ENCODE results near the gene CDS2.

Gene CDS2

DNA sequence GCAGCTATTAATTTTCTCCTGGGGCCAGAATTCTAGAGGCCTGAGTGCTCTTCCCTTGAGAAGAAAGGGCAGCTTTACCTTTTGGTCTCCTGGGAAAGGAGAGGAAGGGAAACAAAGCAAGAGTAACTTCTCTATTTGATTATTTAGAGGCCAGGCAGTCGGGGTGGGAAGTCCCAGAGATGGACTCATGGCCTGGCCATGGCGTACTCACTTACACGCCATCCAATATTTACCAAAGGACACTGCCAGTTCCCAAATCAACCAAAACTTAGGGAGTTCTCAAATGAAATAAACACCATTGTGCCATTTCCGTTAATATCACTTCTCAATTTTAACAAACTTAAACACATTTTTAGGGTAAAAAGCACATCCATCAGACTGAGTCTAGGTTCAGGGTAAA is 76.6 kb downstream of the CDS2 start:
- intact Hi-C loops (cut with DNase I): no loop called here
- no peak for DNase-seq

DNA sequence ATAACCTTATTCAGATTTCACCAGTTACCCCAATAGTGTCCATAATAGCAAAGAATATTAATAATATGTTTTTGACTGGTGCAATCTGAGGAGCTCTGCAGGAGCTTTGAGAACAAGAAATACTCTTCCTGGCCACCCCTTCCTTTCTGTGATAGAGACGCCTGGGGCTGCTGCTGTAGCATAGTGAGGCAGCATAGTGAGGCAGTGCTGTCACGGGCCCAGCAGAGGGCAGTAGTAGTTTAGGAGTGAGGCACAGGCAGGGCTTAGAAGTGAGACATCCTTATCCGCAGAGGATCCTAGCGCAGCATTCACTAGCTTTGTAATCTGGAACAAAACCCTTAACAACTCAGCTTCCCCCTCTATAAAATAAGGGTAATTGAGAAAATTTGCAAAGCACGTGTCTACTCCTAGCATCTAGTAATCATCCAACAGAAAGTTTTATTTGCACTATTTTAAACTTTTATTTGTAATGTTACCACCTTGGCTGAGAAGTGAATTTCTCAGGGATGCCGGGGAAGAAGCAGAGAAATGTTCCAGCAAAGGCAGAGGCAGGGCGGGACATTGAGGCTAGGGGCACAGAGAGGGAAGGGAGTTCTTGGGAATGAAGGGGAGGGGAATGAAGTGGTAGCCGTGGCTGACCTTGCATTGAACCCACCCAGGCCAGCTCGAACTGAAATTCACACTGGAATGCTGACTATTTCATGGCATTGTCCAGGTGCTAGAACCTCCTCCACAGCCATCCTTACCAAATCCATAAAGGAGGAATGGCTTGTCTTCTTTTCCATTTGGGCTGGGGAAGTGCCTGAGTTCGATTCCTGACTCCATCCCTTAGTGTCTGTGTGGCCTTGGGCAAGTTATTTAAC is 78.8 kb downstream of the CDS2 start:
- peak; percentile 68 to 97 (median 86) for DNase-seq
- intact Hi-C loops (cut with DNase I): loop anchor here (1.0 to 2.0 kb wide), 2 partner anchors 17 to 243 kb away; no protein-coding TSS in a partner anchor

DNA sequence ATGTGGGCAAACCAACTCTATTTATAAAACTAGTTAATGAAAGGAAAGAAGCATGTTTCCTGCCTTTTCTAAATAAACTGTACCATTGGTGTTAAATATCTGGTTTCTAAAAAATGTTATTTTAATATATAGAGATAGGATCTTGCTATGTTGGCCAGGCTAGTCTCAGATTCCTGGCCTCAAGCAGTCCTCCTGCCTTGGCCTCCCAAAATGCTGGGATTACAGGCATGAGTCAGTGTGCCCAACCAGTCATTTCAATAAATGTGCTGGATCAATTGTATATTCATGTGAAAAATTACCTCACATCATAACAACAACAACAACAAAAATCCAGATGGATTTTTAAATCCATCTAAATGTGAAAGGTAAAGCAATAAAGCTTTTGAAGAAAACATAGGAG is 80.3 kb downstream of the CDS2 start:
- intact Hi-C loops (cut with DNase I): no loop called here
- DNase-seq: no peak

DNA sequence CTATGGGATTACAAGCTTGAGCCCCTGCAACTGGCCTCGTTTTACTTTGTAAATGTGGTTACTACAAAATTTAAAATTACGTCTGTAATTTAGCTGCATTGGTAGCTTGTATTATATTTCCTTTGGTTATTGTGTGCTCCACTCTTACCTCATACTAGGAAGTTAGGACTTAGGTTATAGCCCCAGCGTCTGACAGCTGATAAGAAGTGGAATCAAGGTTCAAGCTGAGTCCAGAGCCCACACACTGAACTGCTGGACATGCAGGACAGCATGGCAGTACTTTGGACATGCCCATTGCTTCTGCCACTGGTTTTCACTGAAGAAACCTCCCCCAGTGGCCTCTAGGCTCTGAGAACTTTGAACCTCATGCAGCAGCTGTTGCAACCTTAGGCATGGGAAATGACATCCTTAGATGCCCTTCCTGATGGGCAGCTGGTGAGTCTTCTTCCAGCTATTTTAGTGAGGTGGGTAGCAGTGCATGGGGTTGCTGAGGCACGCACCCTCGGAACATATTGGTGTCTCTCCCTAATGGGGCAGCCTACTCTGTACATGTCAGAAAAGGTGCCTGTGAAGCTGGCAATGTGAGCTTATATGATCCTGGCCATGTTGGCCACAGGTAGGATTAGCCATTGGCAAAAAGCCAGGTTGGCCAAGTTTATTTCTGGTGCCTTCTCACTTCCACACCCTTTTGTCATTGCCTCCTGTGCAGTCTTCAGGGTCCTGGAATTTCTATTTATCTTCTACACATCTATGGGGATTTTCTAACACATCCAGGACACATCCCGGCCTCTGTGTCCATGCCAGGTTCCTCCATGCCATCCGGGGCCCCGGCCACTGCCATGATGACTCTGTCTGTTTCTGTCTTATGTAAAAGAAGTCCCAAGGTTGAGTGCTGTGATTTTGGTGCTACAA is 85.3 kb downstream of the CDS2 start:
- intact Hi-C loops (cut with DNase I): no loop called here
- no peak for DNase-seq

DNA sequence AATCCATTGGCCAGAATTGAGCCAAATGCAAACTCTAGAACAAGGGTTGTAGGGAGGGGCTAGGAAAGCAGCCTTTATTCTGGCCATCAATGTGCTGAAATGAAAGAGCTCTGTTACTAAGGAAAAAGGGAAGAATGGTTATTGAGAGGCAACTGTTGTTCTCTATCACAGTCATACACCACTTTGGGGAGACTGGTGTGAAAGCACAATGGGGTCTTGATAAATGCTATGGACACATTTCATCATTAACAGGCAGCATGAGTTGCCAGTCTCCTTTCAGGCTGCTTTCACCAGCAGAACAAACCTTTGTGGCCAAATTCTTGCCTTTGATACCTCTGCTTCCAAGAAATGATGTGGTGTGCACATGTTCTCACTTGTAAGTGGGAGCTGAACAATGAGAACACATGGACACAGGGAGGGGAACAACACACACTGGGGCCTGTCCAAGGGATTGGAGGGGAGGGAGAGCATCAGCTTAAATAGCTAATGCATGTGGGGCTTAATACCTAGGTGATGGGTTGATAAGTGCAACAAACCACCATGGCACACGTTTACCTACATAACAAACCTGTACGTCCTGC is 86.2 kb downstream of the CDS2 start:
- intact Hi-C loops (cut with DNase I): no loop called here
- DNase-seq: no peak

DNA sequence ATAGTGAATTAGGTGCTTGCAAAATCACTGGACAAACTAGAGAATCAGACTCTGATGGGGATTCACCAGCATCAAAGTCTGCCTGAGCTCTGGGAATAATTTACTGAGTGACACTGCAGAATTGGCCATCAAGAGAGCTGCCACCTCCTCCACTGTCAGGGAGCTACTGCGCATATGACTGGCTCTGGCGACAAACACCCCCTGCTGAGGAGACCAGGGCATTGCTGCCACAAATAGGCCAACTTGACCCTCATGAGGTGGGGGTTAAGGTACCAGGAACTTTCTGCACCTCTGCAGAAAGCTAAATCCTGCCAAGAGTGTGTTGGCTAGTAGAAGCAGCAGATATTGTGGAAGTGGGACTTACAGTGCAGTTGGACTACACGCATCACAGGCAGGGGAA is 88.0 kb downstream of the CDS2 start:
- no peak for DNase-seq
- intact Hi-C loops (cut with DNase I): no loop called here

DNA sequence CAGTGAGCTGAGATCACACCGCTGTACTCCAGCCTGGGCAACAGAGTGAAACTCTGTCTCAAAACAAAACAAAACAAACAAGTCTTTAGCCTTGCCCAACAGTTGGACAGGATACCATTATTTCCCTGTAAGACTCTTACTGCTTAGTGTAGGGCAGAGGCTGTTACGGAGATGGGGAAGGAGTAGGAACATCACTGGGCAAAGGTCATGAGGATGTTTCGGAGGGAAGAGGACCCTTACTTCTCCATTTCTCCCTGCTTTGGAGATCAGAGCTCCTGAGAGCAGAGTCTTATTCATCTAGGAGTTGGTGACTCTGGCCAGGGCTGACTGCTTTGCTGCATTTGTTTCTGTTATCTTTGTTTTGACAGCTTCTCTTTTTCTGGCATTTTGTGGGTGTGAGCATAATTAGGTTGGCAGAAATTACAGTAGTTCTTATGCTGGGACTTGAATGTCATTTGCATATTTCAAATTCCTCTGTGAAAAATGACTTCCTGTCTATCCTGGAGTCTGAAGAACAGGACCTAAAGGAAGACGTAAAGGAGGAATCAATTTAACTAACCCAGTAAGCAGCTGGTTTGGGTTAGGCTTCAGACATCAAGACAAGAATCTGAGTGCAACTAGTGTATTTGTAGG is 89.0 kb downstream of the CDS2 start:
- intact Hi-C loops (cut with DNase I): no loop called here
- DNase-seq: no peak

DNA sequence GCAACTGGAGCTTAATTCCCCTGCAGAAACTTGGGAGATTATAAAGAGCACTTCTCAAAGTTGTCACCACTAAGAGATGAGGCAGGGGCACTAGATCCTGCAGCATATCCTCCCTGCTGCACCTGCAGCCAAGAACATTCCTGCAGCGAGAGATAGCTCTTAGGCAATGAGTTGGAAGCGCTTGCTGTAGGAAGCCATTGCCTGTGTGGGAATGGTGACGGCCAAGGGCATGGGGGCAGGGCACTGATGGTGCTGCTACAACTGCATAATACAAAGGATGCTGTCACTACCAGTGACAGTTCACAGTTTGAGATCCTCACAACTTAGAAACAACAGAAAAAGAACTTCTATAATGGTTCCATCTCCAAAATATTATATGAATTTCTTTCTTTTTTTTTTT is 89.9 kb downstream of the CDS2 start:
- peak in 5 of 10 donors; percentile 32 to 86 (median 45) for DNase-seq
- intact Hi-C loops (cut with DNase I): no loop called here

DNA sequence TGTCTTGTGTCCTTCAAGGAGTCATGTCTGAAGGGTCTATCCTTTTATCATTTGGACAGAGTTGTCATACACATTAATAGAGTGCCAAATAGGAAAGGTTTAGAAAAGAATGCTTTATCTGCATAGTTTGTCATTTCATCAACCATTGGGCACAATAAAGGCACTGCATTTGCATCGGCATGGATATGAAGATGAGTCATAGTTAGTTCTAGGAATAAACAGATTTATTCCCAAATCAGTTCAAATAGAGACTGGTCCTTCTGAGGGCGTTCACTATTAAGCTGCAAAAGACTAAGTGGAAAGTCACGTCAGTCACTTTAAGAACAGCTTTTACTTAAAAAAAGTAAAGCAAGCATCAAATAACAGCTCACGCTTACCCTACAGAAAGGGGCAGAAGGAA is 90.8 kb downstream of the CDS2 start:
- DNase-seq: no peak
- intact Hi-C loops (cut with DNase I): no loop called here

DNA sequence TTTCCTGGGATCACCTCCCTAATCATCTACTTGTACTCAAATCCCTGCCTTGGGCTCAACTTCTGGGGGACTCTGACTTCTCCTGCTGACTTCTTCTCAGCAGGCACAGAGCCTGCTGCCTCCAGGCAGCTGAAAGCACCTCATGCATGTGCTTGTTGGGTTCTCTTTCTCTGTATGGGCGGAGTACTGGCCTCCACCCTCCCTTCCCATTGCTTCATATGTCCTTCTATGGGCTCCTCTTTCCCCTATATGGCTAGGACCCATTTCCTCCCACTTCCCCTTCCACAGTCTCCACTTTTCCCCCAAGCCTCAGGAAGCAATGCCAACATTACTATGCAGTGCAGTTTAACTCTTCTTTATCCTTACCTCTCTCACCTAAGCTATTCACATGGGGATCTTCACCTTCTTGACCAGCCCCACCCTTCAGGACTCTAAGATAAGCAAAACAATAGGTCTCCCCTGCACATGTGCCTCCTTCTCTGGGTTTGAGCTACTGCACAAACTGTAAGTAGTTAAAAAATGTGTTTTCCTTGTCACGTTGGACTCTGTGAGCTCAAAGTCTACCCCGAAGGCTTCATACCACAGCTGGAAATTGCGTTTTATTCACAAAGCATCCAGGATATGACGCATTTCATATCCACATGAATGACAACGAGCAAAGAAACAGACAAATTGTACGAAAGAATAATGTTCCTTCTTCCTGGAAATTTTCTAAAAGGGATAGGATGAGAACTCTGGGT is 93.7 kb downstream of the CDS2 start:
- DNase-seq: no peak
- intact Hi-C loops (cut with DNase I): no loop called here

DNA sequence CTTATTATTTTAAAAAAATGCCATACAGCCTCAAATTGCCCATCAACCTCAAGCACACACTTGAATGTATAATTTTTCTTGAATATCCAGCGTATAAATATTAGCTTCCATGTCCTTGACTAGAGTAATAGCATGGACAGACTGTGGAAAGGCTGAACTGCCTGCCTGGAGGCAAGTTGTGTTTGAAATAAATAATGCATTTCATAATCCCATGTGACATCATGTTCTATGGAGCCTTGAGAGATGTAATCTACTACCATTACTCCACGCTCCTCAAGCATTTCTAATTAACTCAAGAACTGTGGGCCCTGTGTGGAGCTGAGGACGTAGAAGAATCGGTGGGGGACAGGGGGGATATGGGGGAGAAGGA is 94.2 kb downstream of the CDS2 start:
- intact Hi-C loops (cut with DNase I): no loop called here
- no peak for DNase-seq

DNA sequence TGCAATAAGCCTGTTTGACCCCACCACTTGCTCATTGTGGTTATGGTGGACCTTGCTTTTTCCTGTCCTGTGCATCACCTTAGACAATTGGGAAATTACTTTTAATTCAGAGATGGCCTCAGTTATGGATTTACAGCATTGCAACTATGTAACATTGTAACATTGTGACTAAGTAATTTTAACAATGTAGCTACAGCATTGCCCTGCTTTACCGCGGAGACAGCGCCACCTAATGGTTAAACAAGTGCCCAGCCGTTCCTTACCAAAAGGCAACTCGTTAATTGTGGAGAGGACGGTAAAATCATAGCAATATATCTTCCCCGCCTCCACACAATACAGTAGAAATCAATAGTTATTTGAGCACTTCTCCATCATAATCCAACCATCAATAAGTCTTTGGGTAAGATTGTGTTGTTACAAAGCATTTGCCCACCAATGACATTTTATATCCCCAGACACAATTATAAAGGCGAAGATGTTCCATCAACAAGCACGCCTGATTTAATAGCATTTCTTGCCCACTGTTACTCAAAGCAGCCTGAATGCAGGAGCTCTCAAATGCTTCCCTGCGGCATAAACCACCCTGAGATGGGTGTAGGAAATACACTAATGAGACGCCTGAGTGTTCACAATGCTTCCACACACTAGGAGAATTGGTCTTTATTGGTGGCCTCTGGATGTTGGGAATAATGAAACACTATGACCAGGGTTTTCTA is 96.3 kb downstream of the CDS2 start:
- intact Hi-C loops (cut with DNase I): loop anchor here (2.0 kb wide), 1 partner anchor 18 kb away; no protein-coding TSS in a partner anchor
- peak; percentile 29 to 95 (median 76) for DNase-seq

DNA sequence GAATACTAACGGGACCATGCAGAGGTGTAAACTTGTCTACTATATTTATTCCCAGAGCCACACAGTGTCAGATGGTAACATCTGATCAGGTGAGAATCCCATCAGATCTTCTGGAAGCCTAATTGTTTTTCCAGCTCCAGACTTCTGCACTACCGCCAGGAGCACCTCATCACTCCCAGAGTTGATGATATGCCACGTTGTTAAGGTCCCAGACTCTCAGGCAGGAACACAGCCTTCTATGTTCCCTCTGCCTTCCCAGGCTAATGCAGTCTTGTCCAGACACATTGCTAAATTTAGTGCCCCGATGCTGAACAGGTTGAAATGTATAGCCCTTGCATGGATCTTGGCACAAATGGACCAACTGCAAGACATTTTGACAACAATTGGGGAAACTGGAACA is 103.7 kb downstream of the CDS2 start:
- intact Hi-C loops (cut with DNase I): no loop called here
- no peak for DNase-seq

DNA sequence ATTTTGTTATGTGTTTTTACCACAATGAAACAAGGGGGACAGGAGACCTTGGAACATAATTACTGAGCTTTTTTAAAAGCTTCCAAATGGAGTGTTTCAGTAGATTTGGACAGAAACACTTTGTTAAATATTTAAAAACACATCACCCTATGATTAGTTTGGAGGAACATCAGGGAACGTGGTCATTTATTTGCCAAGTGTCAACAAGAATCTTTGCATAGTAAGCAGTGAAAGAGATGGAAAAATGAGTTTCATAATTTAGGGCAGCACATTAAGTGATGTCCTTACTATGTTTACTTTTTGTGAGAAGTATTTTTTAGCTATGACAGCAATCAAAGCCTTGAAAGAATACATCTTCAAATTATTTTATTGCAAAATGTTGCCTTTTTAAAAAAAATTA is 107.3 kb downstream of the CDS2 start:
- DNase-seq: no peak
- intact Hi-C loops (cut with DNase I): no loop called here

DNA sequence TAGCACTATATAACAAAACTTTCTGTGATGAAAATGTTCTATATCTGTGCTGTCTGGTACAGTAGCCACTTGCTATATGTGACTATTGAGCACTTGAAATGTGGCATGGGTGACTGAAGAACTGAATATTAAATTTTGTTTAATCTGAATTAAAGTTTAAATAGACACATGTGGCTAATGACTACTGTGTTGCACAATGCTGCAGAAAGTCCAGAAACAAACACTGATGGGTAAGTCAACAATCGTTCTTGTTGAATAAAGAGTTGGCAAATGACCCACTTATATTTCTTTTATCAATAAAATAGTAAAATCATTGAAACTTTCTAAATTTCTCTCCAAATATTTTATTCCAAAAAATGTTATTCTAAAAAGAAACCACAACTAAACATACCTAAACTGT is 108.2 kb downstream of the CDS2 start:
- no peak for DNase-seq
- intact Hi-C loops (cut with DNase I): no loop called here
